Nucleus accumbens (tissue), 56 donors: ENCODE results near the gene APBB2.
A peak's percentile ranks its signal among the peaks of the same experiment; 100 is the strongest.

Experiments used
- DNase-seq, 56 donors: peaks; one replicate each; lab custom pipeline; 2025; lab: John Stamatoyannopoulos, UW

The APBB2 gene

GRCh38 chr4:40881851-40882250, 332.5 kb downstream of the APBB2 start:
- DNase-seq = no peak

GRCh38 chr4:40881096-40881495, 333.2 kb downstream of the APBB2 start:
- no peak for DNase-seq

GRCh38 chr4:40878548-40879055, 335.7 kb downstream of the APBB2 start:
- no peak for DNase-seq

GRCh38 chr4:40877081-40877480, 337.3 kb downstream of the APBB2 start:
- no peak for DNase-seq

DNA sequence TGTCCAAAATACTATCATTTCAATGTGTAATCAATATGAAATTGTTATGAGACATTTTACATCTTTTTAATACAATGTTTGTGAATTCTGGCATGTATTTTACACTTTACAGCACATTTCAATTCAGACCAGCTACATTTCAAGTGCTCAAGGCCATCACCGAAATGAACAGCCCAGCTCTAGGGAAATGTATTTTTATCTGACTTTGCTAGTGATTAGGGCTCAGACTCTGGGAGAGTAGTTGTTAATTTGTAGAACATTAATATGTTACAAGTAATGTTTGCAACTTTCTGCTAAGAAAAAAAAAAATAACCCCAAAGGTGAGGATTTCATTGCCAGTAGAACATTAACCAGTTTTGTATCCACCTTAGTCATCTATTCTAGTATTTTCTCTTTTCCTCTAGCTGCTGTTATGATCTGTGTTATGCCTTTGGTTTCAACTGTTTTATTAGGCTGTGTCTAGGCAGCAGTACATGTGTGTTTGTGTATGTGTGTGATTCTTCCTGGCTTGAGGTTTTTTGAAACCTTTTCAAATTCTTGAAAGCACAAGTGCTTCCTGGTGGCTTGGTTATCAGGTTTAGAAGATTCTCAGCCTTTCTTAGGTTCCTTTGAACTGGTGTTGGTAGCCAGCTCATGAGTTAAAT, 338.7 kb downstream of the APBB2 start:
- DNase-seq = no peak

DNA sequence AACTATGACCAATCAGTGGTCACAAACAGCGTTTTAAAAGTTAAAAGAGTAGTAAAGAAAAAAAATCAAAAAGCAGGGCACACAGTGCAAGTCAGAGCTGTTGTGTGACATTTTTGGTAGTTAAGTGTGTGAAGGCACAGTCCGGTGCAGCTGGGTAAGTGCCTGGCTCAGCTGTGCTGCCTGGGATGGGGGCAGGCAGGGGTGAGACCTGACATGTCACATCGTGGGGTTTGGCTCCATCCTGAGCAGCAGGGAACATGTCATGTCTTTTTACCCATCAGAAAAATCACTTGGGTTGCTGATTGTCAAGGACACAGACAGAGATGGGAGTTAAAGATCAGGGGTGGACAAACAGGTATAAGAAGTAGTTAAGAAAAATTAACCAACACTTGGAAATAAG, 339.4 kb downstream of the APBB2 start:
- DNase-seq = no peak

- DNase-seq = no peak
Measured at GRCh38 chr4:40874331-40874730, 340.0 kb downstream of the APBB2 start.

GRCh38 chr4:40871695-40872250, 342.6 kb downstream of the APBB2 start:
- no peak for DNase-seq

DNA sequence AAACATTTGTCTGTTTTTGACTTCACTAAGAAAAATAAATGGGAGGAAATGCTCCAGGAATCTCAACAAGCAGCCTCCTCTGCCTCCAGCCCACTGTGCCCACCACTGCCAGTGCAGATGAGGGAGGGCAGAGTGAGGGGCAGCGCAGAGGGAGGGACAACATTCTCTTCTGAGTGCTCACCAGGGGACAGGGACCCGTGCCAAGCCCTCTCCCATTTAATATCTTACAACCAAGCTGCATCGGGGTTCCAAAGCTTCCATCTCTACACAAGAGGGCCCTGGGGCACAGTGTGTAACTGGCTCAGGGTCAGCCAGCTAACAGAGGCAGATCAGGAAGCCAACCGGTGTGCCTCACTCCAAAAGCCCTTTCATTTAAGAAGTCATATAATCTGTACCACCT, 344.2 kb downstream of the APBB2 start:
- DNase-seq = no peak

GRCh38 chr4:40865696-40866095, 348.6 kb downstream of the APBB2 start:
- no peak for DNase-seq

GRCh38 chr4:40864531-40864930, 349.8 kb downstream of the APBB2 start:
- no peak for DNase-seq

DNA sequence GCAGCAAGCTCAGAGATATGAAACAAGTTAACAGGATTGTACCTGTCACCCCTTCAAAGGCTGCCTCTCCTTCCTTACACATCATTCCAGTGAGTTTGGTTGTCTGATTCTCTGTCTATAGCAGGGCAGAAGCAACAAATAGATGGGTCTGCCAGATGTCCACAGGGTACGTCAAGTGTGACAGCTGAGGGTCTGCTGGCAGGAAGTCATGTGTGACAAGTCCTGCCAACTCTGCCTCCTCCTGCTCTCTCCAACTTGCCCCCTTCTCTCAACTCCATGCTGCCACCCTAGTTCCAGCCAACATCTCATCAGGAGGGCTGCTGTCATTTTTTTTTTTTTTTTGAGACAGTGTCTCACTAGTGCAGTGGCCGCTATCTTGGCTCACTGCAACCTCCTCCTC, 355.4 kb downstream of the APBB2 start:
- DNase-seq = no peak

DNA sequence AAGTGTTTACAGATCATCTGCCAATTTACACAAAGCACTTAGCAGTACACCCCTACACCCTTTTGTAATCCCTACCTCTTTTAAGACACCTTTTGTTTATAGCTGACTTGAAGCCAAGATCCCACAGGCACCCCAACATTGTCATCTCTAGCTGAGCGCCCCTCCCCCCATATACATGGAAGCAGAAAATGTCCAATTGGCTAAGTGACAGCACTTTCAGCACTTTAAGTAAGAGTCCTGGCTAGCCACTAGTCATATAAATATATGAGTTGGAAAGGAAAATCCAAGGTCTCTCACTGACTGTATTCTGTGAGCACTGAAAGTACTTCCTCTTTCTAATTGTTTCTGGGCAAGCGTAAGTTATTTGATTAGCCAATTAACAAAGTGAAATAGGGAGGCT, 356.4 kb downstream of the APBB2 start:
- no peak for DNase-seq

- peak in 50 of 56 donors; percentile 8 to 85 (median 62) for DNase-seq
Measured at GRCh38 chr4:40856840-40857362, 357.4 kb downstream of the APBB2 start.

DNA sequence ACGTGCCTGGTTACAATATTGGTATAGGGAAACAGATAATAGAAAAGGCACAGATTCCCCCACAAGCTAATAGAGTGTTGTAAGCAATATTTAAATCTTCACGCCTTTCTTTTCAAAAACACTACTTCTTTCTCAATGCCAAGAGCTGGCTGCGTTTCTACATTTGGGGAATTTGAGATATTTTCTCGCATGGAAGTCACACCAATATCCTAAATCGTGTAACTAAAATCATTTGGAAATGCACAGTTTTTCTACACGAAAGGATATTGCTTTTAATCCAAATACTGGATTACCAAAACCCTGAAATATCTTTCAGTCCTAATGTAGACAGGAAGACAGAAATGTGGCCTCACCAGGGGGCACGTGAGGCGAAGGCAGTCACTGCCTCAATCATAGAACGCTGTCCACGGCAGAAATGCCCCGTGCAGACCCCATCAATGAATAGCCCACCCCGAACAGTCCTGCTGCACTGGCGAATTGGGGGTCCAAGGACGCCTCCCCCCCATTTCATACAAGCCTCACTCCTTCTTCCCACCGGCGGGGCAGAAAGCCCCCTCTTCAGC, 358.0 kb downstream of the APBB2 start:
- DNase-seq = no peak

GRCh38 chr4:40850496-40850895, 363.8 kb downstream of the APBB2 start:
- no peak for DNase-seq

DNA sequence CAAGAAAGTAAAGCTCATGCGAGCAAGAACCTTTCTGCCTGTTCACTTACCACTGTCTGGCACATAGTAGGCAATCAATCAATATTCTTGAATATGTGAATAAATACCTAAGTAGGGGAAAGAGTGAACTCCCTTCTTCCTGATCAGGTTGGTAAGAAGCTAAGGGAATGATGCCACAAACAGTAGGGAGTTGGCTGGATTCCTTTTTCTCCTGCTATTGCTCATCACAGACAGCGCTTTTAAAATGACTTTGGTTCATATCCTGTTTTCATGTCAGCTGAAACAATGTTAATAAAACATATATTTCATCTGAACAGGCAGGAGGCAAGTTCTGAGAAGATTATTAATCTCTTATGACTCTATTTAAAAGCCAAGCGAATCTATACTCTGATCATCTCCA, 365.4 kb downstream of the APBB2 start:
- no peak for DNase-seq

DNA sequence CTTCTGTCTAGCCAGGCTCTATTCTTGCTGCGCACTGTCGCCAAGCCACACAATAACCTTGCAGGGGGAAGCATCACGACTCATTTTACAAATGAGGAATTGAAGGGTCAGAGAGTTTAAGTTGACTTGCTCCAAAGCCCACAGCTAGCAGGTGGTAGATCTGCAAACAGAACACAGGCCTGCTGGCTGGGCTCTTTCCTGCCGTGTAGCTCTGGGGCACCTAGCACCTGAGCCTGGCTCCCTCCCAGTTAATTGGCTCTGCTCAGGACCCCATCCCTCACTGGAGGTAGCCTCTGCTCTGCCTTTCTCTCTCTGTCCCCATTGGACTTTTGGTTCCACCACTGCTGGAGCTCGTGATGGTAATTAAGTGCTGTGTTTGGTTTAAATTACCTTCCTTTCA, 366.1 kb downstream of the APBB2 start:
- DNase-seq = no peak

GRCh38 chr4:40846532-40846931, 367.8 kb downstream of the APBB2 start:
- peak in 5 of 56 donors; percentile 17 to 29 (median 20) for DNase-seq

DNA sequence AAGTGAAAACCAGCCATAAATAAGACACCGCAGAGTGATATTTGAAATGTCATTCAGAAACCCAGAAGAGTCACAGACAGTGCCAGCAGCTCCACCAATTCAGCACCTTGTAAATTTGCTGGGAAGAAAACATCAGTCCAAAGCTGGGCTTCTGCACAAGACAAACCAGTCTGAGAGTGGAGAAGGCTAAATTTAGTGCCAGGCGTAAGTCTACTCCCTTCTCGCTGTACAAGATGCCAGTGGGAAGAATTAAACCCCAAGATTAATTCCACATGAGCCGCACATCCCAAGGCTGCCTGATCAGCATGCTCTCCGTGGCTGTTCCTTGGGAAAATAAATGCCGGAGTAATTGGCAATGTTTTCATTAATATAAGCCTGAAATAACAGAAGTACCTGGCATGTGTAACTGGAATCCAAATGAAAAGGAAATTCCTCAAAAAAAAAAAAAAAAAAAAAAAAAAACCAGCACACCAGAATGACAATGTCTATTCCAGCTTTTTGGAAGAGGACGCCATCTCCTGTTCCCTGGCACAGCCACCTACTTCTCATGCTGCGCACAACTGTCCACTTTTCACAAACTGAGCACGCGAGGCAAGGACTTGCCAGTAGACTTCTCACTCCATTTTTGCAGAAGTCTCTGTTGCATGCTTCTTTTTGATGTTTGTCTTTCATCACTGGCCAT, 369.0 kb downstream of the APBB2 start:
- peak in 33 of 56 donors; percentile 4 to 63 (median 29) for DNase-seq

GRCh38 chr4:40844261-40844660, 370.1 kb downstream of the APBB2 start:
- DNase-seq = no peak
